ENCODE measurements around the gene SMPDL3B.

- no peak for TF ChIP-seq CTCF (IDR thresholded peaks at IDR 0.05)
- no peak for TF ChIP-seq POLR2A (IDR thresholded peaks at IDR 0.05)
These were observed 19.4 kb downstream of the SMPDL3B start for GRCh38 chr1:27954186-27954585.

Data from right lobe of liver (tissue), 4 donors.